Measurements from ENCODE around the gene KCNQ4.

KCNQ4 gene

GRCh38 chr1:40870135-40870728, 86.6 kb downstream of the KCNQ4 start:
- no peak for DNase-seq

GRCh38 chr1:40872276-40872675, 88.7 kb downstream of the KCNQ4 start:
- no peak for DNase-seq

GRCh38 chr1:40873863-40874472, 90.4 kb downstream of the KCNQ4 start:
- DNase-seq = no peak

GRCh38 chr1:40876436-40876761, 92.8 kb downstream of the KCNQ4 start:
- no peak for DNase-seq

GRCh38 chr1:40876891-40877290, 93.3 kb downstream of the KCNQ4 start:
- DNase-seq = no peak

- peak; percentile 43 to 64 for DNase-seq
These were observed 94.1 kb downstream of the KCNQ4 start for GRCh38 chr1:40877698-40878097.

GRCh38 chr1:40878906-40879305, 95.3 kb downstream of the KCNQ4 start:
- DNase-seq = no peak

GRCh38 chr1:40879482-40880175, 96.0 kb downstream of the KCNQ4 start:
- DNase-seq = no peak

- DNase-seq = no peak
These were observed 97.4 kb downstream of the KCNQ4 start for GRCh38 chr1:40880813-40881549.

GRCh38 chr1:40884055-40884795, 100.6 kb downstream of the KCNQ4 start:
- DNase-seq = no peak

- no peak for DNase-seq
These were observed 102.9 kb downstream of the KCNQ4 start for GRCh38 chr1:40886318-40887011.

- no peak for DNase-seq
These were observed 103.4 kb downstream of the KCNQ4 start for GRCh38 chr1:40887012-40887378.

- no peak for DNase-seq
These were observed 104.1 kb downstream of the KCNQ4 start for GRCh38 chr1:40887652-40888051.
